HepG2 (cell line): Measurements from ENCODE around the gene UBAP1L. TPM values are rescaled to one million over a fixed set of nuclear protein-coding genes. Genes with fewer than 3 reads are reported as not detected.

Source experiments
- EEA1 ChIP-seq: sonication (generic); formaldehyde crosslinking; IDR thresholded peaks from 2 replicates; pipeline ENCODE4 v1.5.1; 2020; ENCODE audit warnings: mild to moderate bottlenecking, missing genetic modification reagents, borderline replicate concordance
- JARID2 ChIP-seq: sonication (generic); formaldehyde crosslinking; IDR thresholded peaks from 2 replicates; pipeline ENCODE4 v1.8.1; 2023; ENCODE audit warnings: missing genetic modification reagents, inconsistent platforms; ENCODE audit not compliant: insufficient replicate concordance
- SRSF9 ChIP-seq: fragments of 200-400 bp; formaldehyde crosslinking; IDR thresholded peaks from 2 replicates; pipeline ENCODE4 v1.6.1; 2018; ENCODE audit warnings: borderline replicate concordance, mild to moderate bottlenecking, low read depth, low read length; ENCODE audit not compliant: insufficient read depth, poor library complexity, severe bottlenecking
- ZNF556 ChIP-seq: sonication (generic); formaldehyde crosslinking; IDR thresholded peaks from 2 replicates; pipeline ENCODE4 v1.4.0; 2020; ENCODE audit warnings: mild to moderate bottlenecking, missing genetic modification reagents, borderline replicate concordance
- ZNF781 ChIP-seq: sonication (generic); formaldehyde crosslinking; IDR thresholded peaks from 2 replicates; pipeline ENCODE4 v1.5.1; 2020; ENCODE audit warnings: borderline replicate concordance, mild to moderate bottlenecking, missing genetic modification reagents; ENCODE audit errors: not compliant biosample characterization
- polyA plus RNA-seq, 8 experiments: library from polyadenylated mRNA; depleted of rRNA in 3 of 8; stranded (reverse) in 7 of 8; unstranded in 1 of 8; fragments of >200 nt; fragmentation: Illumina TruSeq in 4 of 8; extraction: Trizol in 4 of 8; gene quantifications; 2 replicates each; pipeline versions ENCODE4 v1.2.1 to v1.2.3, GENCODE V29; 2011 to 2016; ENCODE audit warnings: low read depth in 4 of 8, missing spikeins in 1 of 8, mixed read lengths in 1 of 8; ENCODE audit not compliant: insufficient read depth in 1 of 8
- total RNA-seq, 5 experiments: library from RNA; depleted of rRNA; stranded (reverse); fragments of >200 nt; fragmentation: Illumina TruSeq; extraction: Trizol; gene quantifications; 2 replicates each; pipeline ENCODE4 v1.2.3, GENCODE V29; 2016; ENCODE audit warnings: low read depth in 1 of 5
- TF ChIP-seq, protein P1 (sequence below): sonication (generic); formaldehyde crosslinking; conservative IDR thresholded peaks from 2 replicates; pipeline ENCODE4 v1.4.0; 2020; ENCODE audit warnings: mild to moderate bottlenecking, missing genetic modification reagents, moderate library complexity
- TF ChIP-seq, protein P2 (sequence below): sonication (generic); formaldehyde crosslinking; IDR thresholded peaks from 2 replicates; pipeline ENCODE4 v1.4.0; 2020; ENCODE audit warnings: mild to moderate bottlenecking, low read depth, missing genetic modification reagents
- TF ChIP-seq, protein P3 (sequence below): sonication (generic); formaldehyde crosslinking; IDR thresholded peaks from 2 replicates; pipeline ENCODE4 v1.4.0; 2020; ENCODE audit warnings: mild to moderate bottlenecking, missing genetic modification reagents

The UBAP1L gene
- total and polyA plus RNA-seq, 2 of the 13 experiments (the other 11 are each of a cell fraction or from before 2014, with no cell fraction given): 0.86 to 1.4 TPM

DNA sequence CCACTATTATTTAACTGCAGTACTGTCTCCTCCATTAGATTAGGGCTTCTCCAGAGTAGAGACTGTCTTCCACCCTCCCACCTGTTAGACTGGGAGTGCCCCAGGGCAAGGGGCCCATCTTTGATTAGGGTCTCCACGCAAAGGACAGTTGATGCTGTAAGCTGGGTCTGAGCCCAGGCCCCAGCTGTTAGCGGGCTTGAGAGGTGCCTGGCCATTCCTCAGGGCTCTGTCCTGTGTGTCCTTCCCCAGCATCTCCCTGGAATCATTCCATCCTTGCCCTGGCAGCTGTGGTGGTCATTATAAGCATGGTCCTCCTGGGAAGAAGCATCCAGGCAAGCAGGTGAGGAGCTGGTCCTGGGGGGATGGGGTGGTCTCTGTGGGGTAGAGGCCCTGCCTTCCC, 63.7 kb downstream of the UBAP1L start (continued):
- no peak for TF ChIP-seq ZNF781 (CRISPR knock-in tag)
- TF ChIP-seq ZNF556 (CRISPR knock-in tag): no peak
- TF ChIP-seq JARID2 (CRISPR knock-in tag): no peak
- TF ChIP-seq, protein P1, sequence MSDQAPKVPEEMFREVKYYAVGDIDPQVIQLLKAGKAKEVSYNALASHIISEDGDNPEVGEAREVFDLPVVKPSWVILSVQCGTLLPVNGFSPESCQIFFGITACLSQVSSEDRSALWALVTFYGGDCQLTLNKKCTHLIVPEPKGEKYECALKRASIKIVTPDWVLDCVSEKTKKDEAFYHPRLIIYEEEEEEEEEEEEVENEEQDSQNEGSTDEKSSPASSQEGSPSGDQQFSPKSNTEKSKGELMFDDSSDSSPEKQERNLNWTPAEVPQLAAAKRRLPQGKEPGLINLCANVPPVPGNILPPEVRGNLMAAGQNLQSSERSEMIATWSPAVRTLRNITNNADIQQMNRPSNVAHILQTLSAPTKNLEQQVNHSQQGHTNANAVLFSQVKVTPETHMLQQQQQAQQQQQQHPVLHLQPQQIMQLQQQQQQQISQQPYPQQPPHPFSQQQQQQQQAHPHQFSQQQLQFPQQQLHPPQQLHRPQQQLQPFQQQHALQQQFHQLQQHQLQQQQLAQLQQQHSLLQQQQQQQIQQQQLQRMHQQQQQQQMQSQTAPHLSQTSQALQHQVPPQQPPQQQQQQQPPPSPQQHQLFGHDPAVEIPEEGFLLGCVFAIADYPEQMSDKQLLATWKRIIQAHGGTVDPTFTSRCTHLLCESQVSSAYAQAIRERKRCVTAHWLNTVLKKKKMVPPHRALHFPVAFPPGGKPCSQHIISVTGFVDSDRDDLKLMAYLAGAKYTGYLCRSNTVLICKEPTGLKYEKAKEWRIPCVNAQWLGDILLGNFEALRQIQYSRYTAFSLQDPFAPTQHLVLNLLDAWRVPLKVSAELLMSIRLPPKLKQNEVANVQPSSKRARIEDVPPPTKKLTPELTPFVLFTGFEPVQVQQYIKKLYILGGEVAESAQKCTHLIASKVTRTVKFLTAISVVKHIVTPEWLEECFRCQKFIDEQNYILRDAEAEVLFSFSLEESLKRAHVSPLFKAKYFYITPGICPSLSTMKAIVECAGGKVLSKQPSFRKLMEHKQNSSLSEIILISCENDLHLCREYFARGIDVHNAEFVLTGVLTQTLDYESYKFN (CRISPR knock-in tag): no peak
- TF ChIP-seq, protein P2, sequence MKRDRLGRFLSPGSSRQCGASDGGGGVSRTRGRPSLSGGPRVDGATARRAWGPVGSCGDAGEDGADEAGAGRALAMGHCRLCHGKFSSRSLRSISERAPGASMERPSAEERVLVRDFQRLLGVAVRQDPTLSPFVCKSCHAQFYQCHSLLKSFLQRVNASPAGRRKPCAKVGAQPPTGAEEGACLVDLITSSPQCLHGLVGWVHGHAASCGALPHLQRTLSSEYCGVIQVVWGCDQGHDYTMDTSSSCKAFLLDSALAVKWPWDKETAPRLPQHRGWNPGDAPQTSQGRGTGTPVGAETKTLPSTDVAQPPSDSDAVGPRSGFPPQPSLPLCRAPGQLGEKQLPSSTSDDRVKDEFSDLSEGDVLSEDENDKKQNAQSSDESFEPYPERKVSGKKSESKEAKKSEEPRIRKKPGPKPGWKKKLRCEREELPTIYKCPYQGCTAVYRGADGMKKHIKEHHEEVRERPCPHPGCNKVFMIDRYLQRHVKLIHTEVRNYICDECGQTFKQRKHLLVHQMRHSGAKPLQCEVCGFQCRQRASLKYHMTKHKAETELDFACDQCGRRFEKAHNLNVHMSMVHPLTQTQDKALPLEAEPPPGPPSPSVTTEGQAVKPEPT: no peak
- TF ChIP-seq, protein P3, sequence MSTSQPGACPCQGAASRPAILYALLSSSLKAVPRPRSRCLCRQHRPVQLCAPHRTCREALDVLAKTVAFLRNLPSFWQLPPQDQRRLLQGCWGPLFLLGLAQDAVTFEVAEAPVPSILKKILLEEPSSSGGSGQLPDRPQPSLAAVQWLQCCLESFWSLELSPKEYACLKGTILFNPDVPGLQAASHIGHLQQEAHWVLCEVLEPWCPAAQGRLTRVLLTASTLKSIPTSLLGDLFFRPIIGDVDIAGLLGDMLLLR (CRISPR knock-in tag): no peak
- TF ChIP-seq EEA1 (CRISPR knock-in tag): no peak
- TF ChIP-seq SRSF9: no peak
